ENCODE results near the gene FAM117B.
"Not testable (repeated sequence)": the region's sequence is repeated elsewhere in the genome, so short reads cannot be mapped to it uniquely, and the experiment has no call there.

- TF ChIP-seq JUND (IDR thresholded peaks at IDR 0.05; ENCODE audit: low read length); CTCF (IDR thresholded peaks at IDR 0.05; ENCODE audit: control extremely low read depth in 1 of 3, insufficient read depth in 1 of 3, low read depth in 1 of 3, low read length in 3 of 3): not testable (repeated sequence)
Observed at GRCh38 chr2:202805911-202806310, 171.1 kb downstream of the FAM117B start.

All from H1 (cell line).